ENCODE data around the gene KIF16B.

GRCh38 chr20:16368645-16369292 lies 204.5 kb downstream of the KIF16B start:
- TF ChIP-seq TAF1 (IDR thresholded peaks at IDR 0.05; ENCODE audit: borderline replicate concordance, insufficient read depth, low read length) (no peak), REST (IDR thresholded peaks at IDR 0.05; ENCODE audit: insufficient read depth in 1 of 2, low read depth in 2 of 2, low read length in 2 of 2) (no peak), POLR2AphosphoS5 (IDR thresholded peaks at IDR 0.05; ENCODE audit: low read depth, low read length) (no peak)
